Left cardiac atrium (tissue), 4 donors: ENCODE results near the gene CX3CL1. TPM values are rescaled to one million over a fixed set of nuclear protein-coding genes. Genes with fewer than 3 reads are reported as not detected.
"Not testable (repeated sequence)": the region's sequence is repeated elsewhere in the genome, so short reads cannot be mapped to it uniquely, and the experiment has no call there.

ENCODE experiments used
- ATAC-seq, 2 donors: fragments of 200-7000 bp; cut with Tn5 transposase; one replicate each; pipeline ENCODE4 v1.9.1; 2020; ENCODE audit warnings: mild to moderate bottlenecking in 2 of 2, moderate library complexity in 2 of 2
- DNase-seq: peaks from one replicate; pipeline ENCODE4 v3.0.0-alpha.2; 2020
- intact Hi-C, 2 donors: fragments of 100-400 bp; cut with DNase I; formaldehyde crosslinking; loops; one replicate each; pipeline versions ENCODE4 v1.14.1 to v1.15.1; 2022 to 2023
- total RNA-seq, 2 donors: library from RNA; stranded (reverse); fragmentation: NEBNext Ultra II Directional; extraction: Animal tissue kit (Norgen Biotek cat#: 25700); gene quantifications; one replicate each; pipeline ENCODE4 v1.2.1, GENCODE V29; 2021
- donor health status: DM: no; HTN: yes; CAD: no.
- donor health status: DM: no; HTN: yes; CAD: no; lungs with severe emphysema.
- donor health status: DM: yes; HTN: yes; CAD: no.
- donor health status: Dilated cardiomyopathy.

CX3CL1 gene
- total RNA-seq, 2 donors from 2014 or later, result 13.7 to 23.2 TPM

- ATAC-seq (no peak), DNase-seq (no peak)
- intact Hi-C loops, result no loop called here
Observed at GRCh38 chr16:57395026-57395425, 22.7 kb downstream of the CX3CL1 start.

- no peak for ATAC-seq
- intact Hi-C loops, result no loop called here
Observed at GRCh38 chr16:57396786-57397185, 24.5 kb downstream of the CX3CL1 start.

GRCh38 chr16:57397493-57397892, 25.2 kb downstream of the CX3CL1 start:
- ATAC-seq, DNase-seq, intact Hi-C loops: not testable (repeated sequence)

More at GRCh38 chr16:57396786-57397185, 24.5 kb downstream of the CX3CL1 start:
- no peak for DNase-seq

DNA sequence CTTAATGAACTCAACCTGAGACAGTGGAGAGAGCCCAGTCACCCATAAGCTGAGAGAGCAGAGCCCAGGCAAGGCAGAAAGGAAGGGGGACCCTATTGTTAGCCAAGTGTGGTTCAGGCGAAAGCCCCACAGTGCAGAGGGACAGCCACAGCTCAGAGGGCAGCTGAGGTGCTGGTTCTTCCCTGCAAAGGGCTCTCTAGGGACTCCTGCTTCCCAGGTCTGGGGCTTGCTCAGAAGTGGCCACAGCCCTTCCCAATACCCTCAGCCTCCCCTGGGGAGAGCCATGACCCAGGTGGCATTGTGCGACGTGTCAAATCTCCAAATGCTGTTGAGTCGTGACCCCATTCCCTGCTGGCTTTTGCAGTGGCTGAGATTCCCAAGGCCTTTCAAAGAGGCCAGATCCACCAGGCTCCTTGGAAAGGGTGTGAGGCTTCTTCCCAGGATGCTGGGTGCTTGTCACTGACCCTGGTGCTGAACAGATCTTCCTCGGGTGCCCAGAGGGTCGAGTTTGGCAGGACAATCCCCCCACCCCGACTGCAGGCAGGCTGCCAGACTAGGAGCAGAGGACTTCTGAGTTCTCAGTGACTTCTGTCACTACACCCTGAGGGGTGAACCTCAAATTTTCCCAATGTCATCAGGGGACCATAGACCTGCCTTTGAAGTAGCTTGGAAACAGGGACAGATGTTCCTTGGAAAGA, 29.8 kb downstream of the CX3CL1 start:
- intact Hi-C loops, result no loop called here
- ATAC-seq, result no peak
- DNase-seq, result no peak

GRCh38 chr16:57403965-57404817, 31.9 kb downstream of the CX3CL1 start, which contains the start of gene CCL17:
Gene CCL17, plus strand, starts transcription at chr16:57404767. Its CDS starts 9,166 bp downstream, at chr16:57413933.
- ATAC-seq (no peak), DNase-seq (no peak)
- intact Hi-C loops, result no loop called here

DNA sequence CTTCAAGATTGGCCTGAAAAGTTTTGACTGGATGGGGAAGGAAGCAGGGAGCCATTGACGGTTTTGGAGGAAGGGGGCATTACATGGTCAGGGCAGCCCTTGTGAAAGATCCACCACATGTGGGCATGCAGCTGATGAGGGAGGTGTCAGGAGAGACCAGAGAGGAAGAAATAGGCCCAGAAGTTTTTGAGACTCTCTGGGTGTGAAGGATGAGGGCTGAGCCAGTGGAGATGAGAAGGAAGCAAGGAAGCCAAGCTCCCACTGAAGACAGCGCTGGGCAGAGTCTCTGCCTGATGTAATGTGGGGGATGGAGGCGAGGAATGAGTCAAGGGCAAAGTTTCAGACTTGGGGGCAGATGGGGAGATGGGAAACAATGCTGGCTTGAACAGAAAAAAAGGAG, 32.8 kb downstream of the CX3CL1 start:
- DNase-seq, result no peak
- ATAC-seq, result no peak
- intact Hi-C loops, result no loop called here

DNA sequence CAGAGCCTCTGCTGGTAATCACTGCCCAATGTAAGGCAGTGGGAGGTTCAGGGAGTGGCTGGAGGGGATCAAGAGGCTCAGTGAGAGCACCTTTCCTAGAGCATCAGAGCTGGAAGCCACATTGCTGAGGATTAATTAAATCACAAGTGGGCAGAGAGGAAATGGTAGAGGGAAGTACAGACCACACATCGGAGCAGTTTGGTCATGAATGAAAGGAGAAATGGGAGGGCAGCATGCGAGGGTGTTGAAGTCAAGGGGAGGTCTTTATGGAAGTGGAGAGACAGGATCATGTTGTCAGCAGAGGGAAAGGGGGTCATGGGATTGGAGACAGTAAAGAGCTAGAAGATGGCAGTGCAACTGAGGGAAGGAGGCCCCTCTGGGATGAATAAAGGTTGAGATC, 34.6 kb downstream of the CX3CL1 start:
- ATAC-seq (no peak), DNase-seq (no peak)
- intact Hi-C loops, result no loop called here

- ATAC-seq, result no peak
- no peak for DNase-seq
- intact Hi-C loops, result no loop called here
Observed at GRCh38 chr16:57407521-57408353, 35.4 kb downstream of the CX3CL1 start.

GRCh38 chr16:57409065-57409464, 36.8 kb downstream of the CX3CL1 start:
- ATAC-seq (peak; percentile 23 to 35), DNase-seq (no peak)
- intact Hi-C loops, result no loop called here

GRCh38 chr16:57409870-57410587, 37.7 kb downstream of the CX3CL1 start:
- ATAC-seq (no peak), DNase-seq (no peak)
- intact Hi-C loops, result loop anchor here in 1 of 2 donors (10.0 kb wide), 1 partner anchor 325 kb away; no protein-coding TSS in a partner anchor

- ATAC-seq (no peak), DNase-seq (no peak)
- intact Hi-C loops, result loop anchor here in 1 of 2 donors (10.0 kb wide), 1 partner anchor 327 kb away; no protein-coding TSS in a partner anchor
Observed at GRCh38 chr16:57411362-57411976, 39.2 kb downstream of the CX3CL1 start.

- intact Hi-C loops, result loop anchor here in 1 of 2 donors (10.0 kb wide), 1 partner anchor 328 kb away; no protein-coding TSS in a partner anchor
- no peak for ATAC-seq
Observed at GRCh38 chr16:57412584-57412983, 40.3 kb downstream of the CX3CL1 start.

GRCh38 chr16:57413301-57413730, 41.0 kb downstream of the CX3CL1 start:
- DNase-seq, result no peak
- intact Hi-C loops, result loop anchor here in 1 of 2 donors (10.0 kb wide), 1 partner anchor 329 kb away; no protein-coding TSS in a partner anchor
- ATAC-seq, result no peak

More at GRCh38 chr16:57412584-57412983, 40.3 kb downstream of the CX3CL1 start:
- no peak for DNase-seq

- intact Hi-C loops, result loop anchor here in 1 of 2 donors (10.0 kb wide), 1 partner anchor 329 kb away; no protein-coding TSS in a partner anchor
- no peak for ATAC-seq
- no peak for DNase-seq
Observed at GRCh38 chr16:57413733-57414132, 41.4 kb downstream of the CX3CL1 start.

DNA sequence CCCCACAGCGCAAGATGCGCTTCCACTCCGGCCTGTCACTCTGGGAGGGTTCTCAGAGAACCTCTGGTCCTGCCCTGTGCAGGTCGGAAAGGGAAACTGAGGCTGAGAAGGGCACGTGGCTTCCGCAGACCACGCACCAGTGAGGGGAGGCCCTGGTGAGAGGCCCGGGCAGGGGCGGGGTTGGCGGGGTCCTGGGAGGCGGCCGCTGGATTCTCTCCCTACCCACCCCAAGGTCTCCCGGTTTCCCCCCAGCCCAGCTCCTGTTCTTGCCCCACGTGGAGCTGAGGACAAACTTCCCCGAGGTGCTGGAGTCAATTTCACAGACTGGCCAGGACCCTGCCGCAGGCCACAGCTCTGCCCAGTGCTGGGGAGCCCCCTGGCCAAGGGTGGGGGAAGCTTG, 43.8 kb downstream of the CX3CL1 start:
- DNase-seq (no peak), ATAC-seq (peak; percentile 6 to 10)
- intact Hi-C loops, result loop anchor here in 1 of 2 donors (5.0 to 10.0 kb wide), 2 partner anchors 114 to 331 kb away; no protein-coding TSS in a partner anchor

GRCh38 chr16:57419506-57419905, 47.2 kb downstream of the CX3CL1 start:
- intact Hi-C loops, result loop anchor here in 1 of 2 donors (5.0 to 10.0 kb wide), 2 partner anchors 117 to 335 kb away; no protein-coding TSS in a partner anchor
- DNase-seq (no peak), ATAC-seq (no peak)
